HEK293 (cell line): ENCODE results near the gene XAF1.

Experiments
- CTCF ChIA-PET: fragments of 350-600 bp; formaldehyde crosslinking; extraction: SDS; loops from one replicate; lab custom pipeline; 2021; ENCODE audit warnings: antibody characterized with exemption; lab: Yijun Ruan, JAX
- POLR2A ChIA-PET: fragments of 300-600 bp; formaldehyde crosslinking; extraction: SDS; loops from one replicate; lab custom pipeline; 2020; ENCODE audit warnings: antibody characterized with exemption, inconsistent platforms; lab: Yijun Ruan, JAX
- H3K27ac ChIP-seq: fragments of 200-500 bp; sonication (Bioruptor generic); 2 replicates; pipeline ENCODE4 v1.5.1; 2014; ENCODE audit warnings: low read depth, low read length, control low read depth, inconsistent platforms; ENCODE audit errors: extremely low read depth
- H3K36me3 ChIP-seq, 2 experiments: fragments of 200-500 bp in 1 of 2; sonication (Bioruptor generic) in 1 of 2; 1 replicate in 1 of 2; 2 replicates in 1 of 2; pipeline ENCODE4 v1.5.1; 2014 to 2017; ENCODE audit warnings: inconsistent platforms in 2 of 2, low read length in 2 of 2; ENCODE audit not compliant: control insufficient read depth in 2 of 2, insufficient read depth in 1 of 2
- H3K4me1 ChIP-seq: fragments of 200-500 bp; sonication (Bioruptor generic); 2 replicates; pipeline ENCODE4 v1.5.1; 2014; ENCODE audit warnings: mild to moderate bottlenecking, low read length, inconsistent platforms; ENCODE audit not compliant: control insufficient read depth, insufficient read depth
- H3K4me3 ChIP-seq: 2 replicates; pipeline ENCODE4 v1.5.1; 2011; ENCODE audit warnings: low read depth, mild to moderate bottlenecking, control low read depth, low read length, moderate library complexity
- H3K9me3 ChIP-seq: fragments of 200-500 bp; sonication (Bioruptor generic); 2 replicates; pipeline ENCODE4 v1.5.1; 2014; ENCODE audit warnings: low read depth, low read length, inconsistent platforms; ENCODE audit not compliant: control insufficient read depth, insufficient read depth
- GLIS1 ChIP-seq: fragments of 450-650 bp; formaldehyde crosslinking; IDR thresholded peaks from 2 replicates; pipeline ENCODE4 v1.5.1; 2016; ENCODE audit warnings: missing biosample characterization, missing genetic modification characterization
- OVOL3 ChIP-seq: fragments of 450-650 bp; formaldehyde crosslinking; IDR thresholded peaks from 2 replicates; pipeline ENCODE4 v1.5.1; 2016; ENCODE audit warnings: missing biosample characterization, missing genetic modification characterization
- ZBTB17 ChIP-seq: fragments of 450-650 bp; formaldehyde crosslinking; IDR thresholded peaks from 2 replicates; pipeline ENCODE4 v1.5.1; 2016; ENCODE audit warnings: missing biosample characterization, missing genetic modification characterization
- ZBTB7A ChIP-seq: fragments of 450-650 bp; formaldehyde crosslinking; IDR thresholded peaks from 2 replicates; pipeline ENCODE4 v1.5.1; 2016; ENCODE audit warnings: low read depth, missing biosample characterization, missing genetic modification characterization
- ZFP69B ChIP-seq: fragments of 450-650 bp; formaldehyde crosslinking; IDR thresholded peaks from 2 replicates; pipeline ENCODE4 v1.5.1; 2016; ENCODE audit warnings: missing biosample characterization, missing genetic modification characterization
- ZNF292 ChIP-seq: fragments of 450-650 bp; formaldehyde crosslinking; IDR thresholded peaks from 2 replicates; pipeline ENCODE4 v1.5.1; 2016; ENCODE audit warnings: low read depth, missing biosample characterization, missing genetic modification characterization, borderline replicate concordance
- ZNF335 ChIP-seq: fragments of 450-650 bp; formaldehyde crosslinking; conservative IDR thresholded peaks from 2 replicates; pipeline ENCODE4 v1.5.1; 2016; ENCODE audit warnings: missing biosample characterization, missing genetic modification characterization
- ZNF416 ChIP-seq: fragments of 450-650 bp; formaldehyde crosslinking; IDR thresholded peaks from 2 replicates; pipeline ENCODE4 v1.5.1; 2016; ENCODE audit warnings: missing biosample characterization, missing genetic modification characterization
- ZNF518A ChIP-seq: fragments of 450-650 bp; formaldehyde crosslinking; conservative IDR thresholded peaks from 2 replicates; pipeline ENCODE4 v1.5.1; 2016; ENCODE audit warnings: low read depth, missing biosample characterization, missing genetic modification characterization
- ZNF544 ChIP-seq: fragments of 450-650 bp; formaldehyde crosslinking; IDR thresholded peaks from 2 replicates; pipeline ENCODE4 v1.5.0; 2017; ENCODE audit warnings: missing biosample characterization, missing genetic modification characterization
- ZNF629 ChIP-seq: fragments of 450-650 bp; formaldehyde crosslinking; IDR thresholded peaks from 2 replicates; pipeline ENCODE4 v1.5.1; 2017; ENCODE audit warnings: missing biosample characterization, missing genetic modification characterization
- ZNF654 ChIP-seq: fragments of 450-650 bp; formaldehyde crosslinking; IDR thresholded peaks from 2 replicates; pipeline ENCODE4 v1.5.1; 2016; ENCODE audit warnings: low read depth, missing biosample characterization, missing genetic modification characterization
- ZNF660 ChIP-seq: fragments of 450-650 bp; IDR thresholded peaks from 2 replicates; pipeline ENCODE4 v1.5.1; 2018; ENCODE audit warnings: missing biosample characterization, mild to moderate bottlenecking, missing genetic modification characterization
- ZNF692 ChIP-seq: fragments of 450-650 bp; formaldehyde crosslinking; IDR thresholded peaks from 2 replicates; pipeline ENCODE4 v1.5.1; 2016; ENCODE audit warnings: missing biosample characterization, missing genetic modification characterization
- ZNF785 ChIP-seq: fragments of 450-650 bp; formaldehyde crosslinking; IDR thresholded peaks from 2 replicates; pipeline ENCODE4 v1.5.1; 2016; ENCODE audit warnings: missing biosample characterization, missing genetic modification characterization

The XAF1 gene

DNA sequence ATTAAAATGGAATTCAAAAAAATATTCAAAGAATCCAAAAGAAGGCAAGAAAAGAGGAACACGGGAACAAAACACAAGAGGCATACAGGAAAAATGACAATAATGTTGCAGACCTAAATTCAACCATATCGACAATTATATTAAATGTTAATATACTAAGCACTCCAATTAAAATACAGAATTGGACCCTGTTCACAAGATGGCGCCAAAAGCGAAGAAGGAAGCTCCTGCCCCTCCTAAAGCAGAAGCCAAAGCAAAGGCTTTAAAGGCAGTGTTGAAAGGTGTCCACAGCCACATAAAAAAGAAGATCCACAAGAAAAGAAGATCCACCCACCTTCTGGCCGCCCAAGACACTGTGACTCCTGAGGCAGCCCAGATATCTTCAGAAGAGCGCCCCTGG, 6.3 kb upstream of the XAF1 start:
- POLR2A ChIA-PET, result no interaction called here
- Histone ChIP-seq H3K4me1 (no peaks in the 10 kb centered on the region; the same call in 1 of the 2 replicates), H3K9me3 (no peaks in the 10 kb centered on the region)
- TF ChIP-seq ZNF654 (tag by site-specific recombination) (0 out of 2 replicates have a peak, but pooled peaks have one; percentile 20), OVOL3 (tag by site-specific recombination) (no peak)
- TF ChIP-seq, all 188 proteins: peak for 1
- Histone ChIP-seq H3K4me3 (no peak overlapping the region), H3K27ac (no peak overlapping the region), H3K36me3 (no peaks in the 10 kb centered on the region)
- CTCF ChIA-PET, result interaction anchor here (0.6 to 3.1 kb wide), 15 partner anchors 9 to 272 kb away, joined by 3 to 13 read pairs (median 3); partner anchors contain the start of gene SLC13A5

DNA sequence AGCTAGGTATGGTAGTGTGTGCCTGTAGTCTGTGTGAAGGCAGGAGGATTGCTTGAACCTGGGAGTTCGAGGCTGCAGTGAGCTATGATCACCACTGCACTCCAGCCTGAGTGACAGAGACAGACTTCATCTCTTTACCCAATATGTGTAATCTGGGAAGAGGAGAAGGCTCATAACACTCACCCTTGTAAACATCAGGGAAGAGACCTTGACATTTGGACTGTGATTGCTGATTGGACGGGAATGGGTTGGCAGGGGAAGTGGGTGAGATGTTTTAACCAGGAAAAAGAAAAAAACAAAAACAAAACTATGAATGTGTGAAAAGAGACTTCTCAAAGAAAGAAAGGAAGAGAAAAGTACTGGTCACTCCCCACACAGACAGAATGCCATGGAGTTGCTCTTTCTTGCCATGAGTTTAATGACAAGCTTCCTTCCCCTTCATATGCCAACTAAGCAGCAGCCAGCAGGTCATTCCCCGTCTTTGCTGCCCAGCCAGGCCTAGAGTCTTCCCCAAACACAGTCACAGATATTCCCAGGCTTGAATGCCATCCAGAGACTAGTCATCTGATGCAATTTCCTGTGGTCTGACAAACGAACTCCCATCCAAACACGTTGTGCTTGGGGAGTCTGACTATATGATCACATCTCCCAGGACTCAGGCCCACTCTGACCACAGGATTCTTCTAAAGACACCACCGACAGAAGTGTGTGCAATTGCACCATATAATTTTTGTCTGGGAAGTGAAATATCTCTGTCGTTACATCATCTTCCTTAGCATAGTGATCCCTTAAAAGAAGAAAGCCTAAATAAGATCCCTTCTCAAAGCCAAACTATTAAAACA, 3.6 kb upstream of the XAF1 start:
- Histone ChIP-seq H3K36me3 (no peaks in the 10 kb centered on the region), H3K4me3 (no peak overlapping the region), H3K4me1 (no peaks in the 10 kb centered on the region; the same call in 1 of the 2 replicates), H3K27ac (no peak overlapping the region; the same call in 1 of the 2 replicates), H3K9me3 (no peaks in the 10 kb centered on the region)
- TF ChIP-seq ZNF518A (tag by site-specific recombination) (peak; percentile 64), ZNF416 (tag by site-specific recombination) (no peak)
- ChIA-PET POLR2A (interaction anchor here (0.6 to 0.7 kb wide), 2 partner anchors 101 to 206 kb away, joined by 3 read pairs; partner anchors contain the start of genes C17orf100 and MED31), CTCF (no interaction called here)

GRCh38 chr17:6753006-6753445, 2.8 kb upstream of the XAF1 start:
- ChIA-PET POLR2A (interaction anchor here (0.6 to 0.7 kb wide), 2 partner anchors 102 to 205 kb away, joined by 3 read pairs; partner anchors contain the start of genes C17orf100 and MED31), CTCF (no interaction called here)
- H3K4me1 ChIP-seq, result no peaks in the 10 kb centered on the region; the same call in 1 of the 2 replicates
- H3K36me3 ChIP-seq, result no peaks in the 10 kb centered on the region
- no peak overlapping the region for H3K4me3 ChIP-seq
- no peak overlapping the region; the same call in 1 of the 2 replicates for H3K27ac ChIP-seq
- no peaks in the 10 kb centered on the region for H3K9me3 ChIP-seq
- 0 out of 2 replicates have a peak, but pooled peaks have one; percentile 33 for TF ChIP-seq ZNF629 (tag by site-specific recombination)
- TF ChIP-seq ZNF692, result peak; percentile 84
- peak; percentile 46; the same call in 1 of the 2 replicates for TF ChIP-seq ZNF335
- TF ChIP-seq ZNF292 (tag by site-specific recombination), result no peak
- no peak for TF ChIP-seq ZBTB7A (tag by site-specific recombination)
- TF ChIP-seq ZNF660 (tag by site-specific recombination), result 0 out of 2 replicates have a peak, but pooled peaks have one; percentile 22
- no peak for TF ChIP-seq ZNF518A (tag by site-specific recombination)
- no peak for TF ChIP-seq ZNF544 (tag by site-specific recombination)
- no peak for TF ChIP-seq GLIS1 (tag by site-specific recombination)
- TF ChIP-seq ZFP69B (tag by site-specific recombination), result peak; percentile 76; the same call in 1 of the 2 replicates
- TF ChIP-seq ZNF785 (tag by site-specific recombination), result peak; percentile 53; the same call in 1 of the 2 replicates
- 0 out of 2 replicates have a peak, but pooled peaks have one; percentile 7 for TF ChIP-seq ZBTB17
